ENCODE data around the gene OTULINL.

OTULINL gene

DNA sequence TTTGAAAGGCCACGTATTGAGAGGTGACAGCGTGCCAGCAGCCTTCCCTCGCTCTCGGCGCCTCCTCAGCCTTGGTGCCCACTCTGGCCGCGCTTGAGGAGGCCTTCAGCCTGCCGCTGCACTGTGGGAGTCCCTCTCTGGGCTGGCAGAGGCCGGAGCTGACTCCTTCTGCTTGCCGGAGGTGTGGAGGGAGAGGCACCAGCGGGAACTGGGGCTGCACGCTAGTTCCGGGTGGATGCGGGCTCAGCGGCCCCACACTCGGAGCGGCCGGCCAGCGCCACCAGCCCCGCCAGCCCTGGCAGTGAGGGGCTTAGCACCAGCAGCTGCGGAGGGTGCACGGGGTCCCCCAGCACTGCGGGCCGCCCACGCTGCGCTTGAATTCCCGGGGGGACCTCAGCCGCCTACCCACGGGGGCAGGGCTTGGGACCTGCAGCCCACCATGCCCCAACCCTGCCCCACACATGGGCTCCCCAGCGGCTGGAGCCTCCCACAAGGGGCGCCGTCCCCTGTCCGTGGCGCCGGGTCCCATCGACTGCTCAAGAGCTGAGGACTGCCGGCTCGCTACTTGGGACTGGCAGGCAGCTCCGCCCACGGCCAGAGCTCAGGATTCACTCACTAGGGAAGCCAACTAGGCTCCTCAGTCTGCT, 4.4 kb upstream of the OTULINL start:
- no peak for ATAC-seq
- no peak for DNase-seq

DNA sequence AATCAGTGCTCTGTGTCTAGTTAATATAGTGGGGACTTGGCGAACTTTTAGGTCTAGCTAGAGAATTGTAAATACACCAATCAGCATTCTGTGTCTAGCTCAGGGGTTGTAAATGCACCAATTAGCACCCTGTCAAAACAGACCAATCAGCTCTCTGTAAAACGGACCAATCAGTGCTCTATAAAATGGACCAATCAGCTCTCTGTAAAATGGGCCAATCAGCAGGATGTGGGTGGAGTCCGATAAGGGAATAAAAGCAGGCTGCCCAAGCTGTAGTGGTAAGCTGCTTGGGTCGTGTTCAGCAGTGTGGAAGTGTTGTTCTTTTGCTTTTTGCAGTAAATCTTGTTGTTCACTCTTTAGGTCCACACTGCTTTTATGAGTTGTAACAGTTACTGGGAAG, 3.6 kb upstream of the OTULINL start:
- no peak for DNase-seq
- ATAC-seq = no peak

GRCh38 chr5:14579246-14579645, 2.3 kb upstream of the OTULINL start:
- no peak for DNase-seq
- ATAC-seq = no peak

GRCh38 chr5:14579731-14580397, 1.7 kb upstream of the OTULINL start:
- ATAC-seq (no peak), DNase-seq (no peak)

GRCh38 chr5:14580398-14581034, 1.1 kb upstream of the OTULINL start:
- no peak for ATAC-seq
- no peak for DNase-seq

DNA sequence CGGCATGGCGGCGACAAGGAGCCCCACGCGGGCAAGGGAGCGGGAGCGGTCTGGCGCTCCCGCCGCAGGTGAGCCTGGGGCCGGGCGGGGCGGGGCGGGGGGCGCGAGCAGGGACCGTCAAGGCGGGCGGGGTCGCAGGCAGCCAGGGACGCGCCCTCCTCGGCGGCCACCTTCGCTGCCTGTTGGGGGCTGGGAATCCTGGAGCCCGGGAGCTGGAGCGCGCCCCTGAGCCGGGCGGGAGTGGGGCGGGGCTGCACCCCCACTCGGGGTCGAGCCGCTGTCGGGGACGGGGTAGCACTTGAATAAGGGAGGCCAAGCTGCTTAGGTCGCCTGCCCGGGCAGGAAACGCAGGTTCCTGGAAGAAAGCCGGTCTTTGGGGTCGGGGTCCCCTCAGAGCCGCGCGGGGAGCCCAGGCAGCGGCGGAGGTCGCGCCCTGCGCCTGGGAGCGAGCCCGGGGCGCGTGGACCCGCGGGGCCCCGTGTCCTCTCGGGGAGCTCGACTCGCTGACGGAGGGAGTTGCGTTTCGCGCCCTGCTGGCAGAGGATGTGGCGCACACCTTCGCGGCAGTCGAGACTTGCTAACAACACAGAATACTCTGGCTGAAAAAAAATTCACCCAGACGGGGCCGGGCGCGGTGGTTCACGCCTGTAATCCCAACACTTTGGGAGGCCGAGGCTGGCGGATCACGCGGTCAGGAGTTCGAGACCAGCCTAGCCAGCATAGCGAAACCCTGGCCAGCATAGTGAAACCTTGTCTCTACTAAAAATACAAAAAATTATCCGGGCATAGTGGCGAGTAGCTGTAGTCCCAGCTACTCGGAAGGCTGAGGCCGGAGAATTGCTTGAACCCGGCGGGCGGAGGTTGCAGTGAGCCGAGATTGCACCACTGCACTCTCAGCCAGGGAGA, 552 bp downstream of the OTULINL start:
- DNase-seq (peak; percentile 79), ATAC-seq (peak; percentile 81)

DNA sequence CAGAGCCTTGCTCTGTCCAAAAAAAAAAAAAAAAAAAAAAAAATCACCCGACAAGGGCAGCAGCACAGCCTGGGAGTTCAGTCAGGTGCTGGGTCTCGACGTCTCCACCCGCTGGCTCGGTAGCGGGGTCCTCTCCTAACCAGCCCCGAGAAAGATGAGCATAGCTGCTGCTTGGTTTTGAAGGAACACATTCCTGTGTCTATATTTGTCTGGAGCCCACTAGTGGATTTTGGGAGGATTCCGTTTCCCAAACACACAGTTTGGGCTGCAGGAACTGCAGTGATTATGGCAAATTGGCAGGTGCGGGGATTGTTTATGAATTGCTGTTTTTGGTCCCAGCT, 1.2 kb downstream of the OTULINL start:
- ATAC-seq = no peak
- no peak for DNase-seq

GRCh38 chr5:14584848-14585247, 3.3 kb downstream of the OTULINL start:
- DNase-seq (no peak), ATAC-seq (no peak)

GRCh38 chr5:14587150-14587549, 5.6 kb downstream of the OTULINL start:
- DNase-seq = no peak
- peak; percentile 44 for ATAC-seq

DNA sequence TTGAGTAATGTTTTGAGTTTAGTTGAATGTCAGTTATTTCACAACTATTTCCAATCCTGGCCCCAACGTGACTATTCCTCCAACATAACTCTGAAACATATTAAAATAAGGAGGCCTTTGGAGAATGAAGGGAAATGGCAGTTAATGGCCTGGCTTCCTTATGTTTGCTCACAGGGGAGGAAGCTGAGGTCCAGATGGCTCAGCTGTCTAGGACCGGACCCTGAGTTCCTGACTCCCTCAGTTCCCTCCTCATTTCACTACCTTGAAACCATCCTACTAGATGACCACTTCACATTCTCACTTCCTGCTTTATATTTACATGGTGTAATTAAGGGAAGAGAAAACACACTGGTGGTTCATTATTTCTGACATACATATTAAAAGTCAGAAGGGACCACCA, 6.6 kb downstream of the OTULINL start:
- ATAC-seq (no peak), DNase-seq (no peak)

DNA sequence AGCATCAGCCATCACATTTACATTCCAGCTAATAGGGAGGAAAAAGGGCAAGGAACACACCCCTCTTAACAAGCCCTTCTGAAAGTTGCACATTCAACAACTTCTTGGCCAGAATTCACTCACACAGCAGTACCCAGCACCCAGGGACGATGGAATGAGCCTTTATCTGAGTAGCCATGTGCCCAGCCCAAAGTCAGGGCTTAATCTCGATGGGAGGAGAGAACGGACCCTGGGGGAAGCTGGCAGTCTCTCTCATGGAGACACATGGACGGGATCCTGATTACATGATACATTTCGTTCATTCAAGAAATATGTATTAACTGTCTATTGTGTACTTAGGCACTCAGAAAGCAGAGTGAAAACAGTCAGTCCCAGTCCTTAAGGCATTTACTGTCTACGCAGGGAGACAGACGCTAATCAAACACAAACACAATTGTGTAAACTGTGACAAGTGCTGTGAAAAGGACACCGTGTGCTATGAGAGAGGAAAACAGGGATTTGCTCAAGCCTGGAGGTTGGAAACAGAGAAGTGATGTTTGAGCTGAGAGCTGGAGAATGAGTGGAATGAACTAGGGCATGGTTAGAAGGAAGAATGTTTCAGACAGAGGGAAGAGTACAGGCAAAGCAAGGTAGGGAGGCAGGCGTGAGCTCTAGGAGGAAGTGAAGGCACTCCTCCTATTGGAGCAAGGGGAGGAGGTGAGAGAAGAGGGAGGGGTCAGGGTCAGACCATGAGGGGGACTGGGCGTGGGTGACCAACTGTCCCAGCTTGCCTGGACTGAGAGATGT, 7.4 kb downstream of the OTULINL start:
- DNase-seq = no peak
- no peak for ATAC-seq

DNA sequence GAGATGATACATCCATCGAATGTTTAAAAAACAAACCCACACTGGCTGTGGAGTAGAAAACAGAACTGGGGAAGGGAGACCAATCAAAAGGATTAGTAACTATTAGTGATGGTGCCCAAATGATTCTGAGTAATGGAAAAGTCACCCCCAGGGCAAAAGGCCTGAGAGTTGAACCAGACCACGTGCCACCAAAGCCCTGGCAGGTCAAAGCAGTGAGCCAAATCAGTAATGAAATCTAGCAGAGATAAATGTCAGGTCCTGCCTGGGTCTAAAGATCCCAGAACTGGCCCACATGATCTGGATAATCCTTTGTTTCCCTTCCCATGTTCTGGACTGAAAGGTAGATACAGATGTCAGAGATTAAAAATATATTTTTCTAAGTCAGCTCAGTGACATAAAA, 9.4 kb downstream of the OTULINL start:
- DNase-seq (no peak), ATAC-seq (no peak)

GRCh38 chr5:14591548-14591947, 10.0 kb downstream of the OTULINL start:
- DNase-seq (no peak), ATAC-seq (no peak)

DNA sequence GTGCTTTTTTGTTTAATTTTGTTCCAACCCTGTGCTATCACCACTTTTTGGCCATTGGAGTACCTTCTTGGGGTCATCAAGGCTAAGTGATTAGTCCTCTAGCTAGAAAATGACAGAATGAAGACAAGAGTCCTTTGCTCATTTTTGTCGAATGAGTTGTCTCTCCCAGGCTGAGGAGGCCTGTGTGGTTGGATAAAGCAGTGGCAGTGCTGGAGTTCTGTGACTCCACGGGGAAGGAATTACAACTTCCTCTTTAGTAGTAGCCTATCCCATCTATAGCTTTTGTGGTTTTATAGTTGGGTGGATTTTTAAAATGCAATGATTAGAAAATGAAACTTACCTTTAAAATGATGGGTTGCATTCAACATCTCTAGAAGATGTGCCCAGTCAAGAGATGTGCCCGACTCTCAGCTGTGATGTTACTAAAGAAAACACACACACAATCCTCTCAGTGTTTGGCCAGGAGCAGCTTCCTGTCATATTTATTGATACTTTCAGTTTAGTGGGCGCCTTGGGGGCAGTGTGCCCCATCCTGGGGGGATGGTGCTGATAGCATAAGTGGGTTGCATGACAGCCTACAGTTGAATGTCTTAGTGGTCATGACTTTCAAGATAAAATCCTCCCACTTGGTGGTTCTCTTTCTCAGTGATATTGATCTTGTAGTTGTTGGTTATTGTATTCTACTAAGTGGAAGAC, 11.9 kb downstream of the OTULINL start:
- DNase-seq (peak; percentile 51), ATAC-seq (peak; percentile 58)

- DNase-seq (no peak), ATAC-seq (peak; percentile 37)
Observed at GRCh38 chr5:14594378-14595074, 12.9 kb downstream of the OTULINL start.

- DNase-seq (no peak), ATAC-seq (peak; percentile 63)
Observed at GRCh38 chr5:14595189-14595588, 13.6 kb downstream of the OTULINL start.

GRCh38 chr5:14595891-14596290, 14.3 kb downstream of the OTULINL start:
- no peak for ATAC-seq
- no peak for DNase-seq

GRCh38 chr5:14597080-14597479, 15.5 kb downstream of the OTULINL start:
- ATAC-seq = no peak
- no peak for DNase-seq

DNA sequence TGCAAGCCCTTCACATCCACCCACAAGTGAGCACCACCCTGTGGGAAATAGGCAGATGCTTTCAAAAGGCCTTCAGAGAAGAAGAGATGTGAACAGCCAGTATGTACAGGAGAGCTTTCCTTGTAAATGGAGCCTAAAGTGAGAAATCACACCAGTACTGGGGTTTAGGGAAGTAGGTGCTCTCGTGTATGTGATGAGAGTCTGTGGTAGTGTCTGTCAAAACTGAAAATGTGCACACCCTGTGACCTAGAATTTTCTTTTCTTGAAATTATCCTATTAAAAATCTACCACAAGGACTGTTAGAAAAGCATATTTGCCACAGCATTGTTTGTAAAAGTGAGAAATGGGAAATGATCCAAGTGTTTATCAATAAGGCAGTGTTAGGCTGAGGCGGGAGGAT, 16.6 kb downstream of the OTULINL start:
- DNase-seq (no peak), ATAC-seq (no peak)

GRCh38 chr5:14599476-14600127, 18.0 kb downstream of the OTULINL start:
- DNase-seq (no peak), ATAC-seq (no peak)

Measured in stimulated activated naive CD8-positive, alpha-beta T cell treated with anti-CD3 and anti-CD28 coated beads, Interleukin-15, Interleukin-2, amounts not matched to agents 100 U/mL and 50 U/mL, for 24 hours (primary cell).